Glutamatergic neuron (in vitro differentiated cells): ENCODE measurements around the gene MND1. TPM values are rescaled to one million over a fixed set of nuclear protein-coding genes. Genes with fewer than 3 reads are reported as not detected.

ENCODE experiments used
- DNase-seq: peaks from one replicate; pipeline ENCODE4 v3.0.0; 2022
- H3K27ac Mint-ChIP-seq: one replicate; pipeline ENCODE4 v1.8.0; 2020; ENCODE audit warnings: mild to moderate bottlenecking, mixed read lengths, inconsistent platforms; ENCODE audit not compliant: unreplicated experiment
- H3K27me3 Mint-ChIP-seq: one replicate; pipeline ENCODE4 v1.8.0; 2020; ENCODE audit warnings: mild to moderate bottlenecking, moderate library complexity, mixed read lengths, inconsistent platforms; ENCODE audit not compliant: unreplicated experiment
- H3K36me3 Mint-ChIP-seq: one replicate; pipeline ENCODE4 v1.8.0; 2020; ENCODE audit warnings: mild to moderate bottlenecking, mixed read lengths, inconsistent platforms; ENCODE audit not compliant: unreplicated experiment
- H3K4me1 Mint-ChIP-seq: one replicate; pipeline ENCODE4 v1.8.0; 2020; ENCODE audit warnings: mild to moderate bottlenecking, low read depth, mixed read lengths, inconsistent platforms; ENCODE audit not compliant: unreplicated experiment
- H3K4me3 Mint-ChIP-seq: one replicate; pipeline ENCODE4 v1.8.0; 2020; ENCODE audit warnings: mild to moderate bottlenecking, mixed read lengths, inconsistent platforms; ENCODE audit not compliant: unreplicated experiment
- H3K9me3 Mint-ChIP-seq: one replicate; pipeline ENCODE4 v1.8.0; 2020; ENCODE audit warnings: mild to moderate bottlenecking, moderate library complexity, mixed read lengths, inconsistent platforms; ENCODE audit not compliant: unreplicated experiment
- total RNA-seq: library from RNA; stranded (reverse); fragmentation: NEBNext Ultra II Directional; extraction: Animal tissue kit (Norgen Biotek cat#: 25700); gene quantifications from one replicate; pipeline ENCODE4 v1.2.1, GENCODE V29; 2021; ENCODE audit not compliant: unreplicated experiment
- TF ChIP-seq, protein P1 (sequence below): fragments of 200-600 bp; sonication (generic); IDR thresholded peaks from one replicate; pipeline ENCODE4 v1.5.0; 2021; ENCODE audit not compliant: partially characterized antibody, unreplicated experiment

Gene MND1
- total RNA-seq, 1 donor from 2014 or later = 2.0 TPM

DNA sequence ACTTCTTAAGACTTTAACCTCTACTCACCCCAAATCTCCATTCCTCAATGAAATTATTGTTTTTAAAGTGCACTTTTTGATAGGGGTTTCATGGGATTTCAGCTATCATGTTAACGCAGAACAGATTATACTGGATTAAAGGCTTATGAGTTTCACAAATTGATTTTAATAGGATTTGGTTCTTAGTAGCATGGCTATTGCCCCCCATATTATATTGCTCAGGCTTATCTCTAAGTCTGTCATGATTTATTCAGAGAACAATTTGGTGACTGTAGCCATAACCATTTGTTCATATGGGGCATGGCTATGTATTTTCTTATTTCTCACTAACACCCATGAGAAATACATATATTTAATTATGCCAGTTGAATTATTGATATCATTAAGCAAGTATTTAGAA is 57.0 kb downstream of the MND1 start:
- no peak for DNase-seq
- TF ChIP-seq, protein P1, sequence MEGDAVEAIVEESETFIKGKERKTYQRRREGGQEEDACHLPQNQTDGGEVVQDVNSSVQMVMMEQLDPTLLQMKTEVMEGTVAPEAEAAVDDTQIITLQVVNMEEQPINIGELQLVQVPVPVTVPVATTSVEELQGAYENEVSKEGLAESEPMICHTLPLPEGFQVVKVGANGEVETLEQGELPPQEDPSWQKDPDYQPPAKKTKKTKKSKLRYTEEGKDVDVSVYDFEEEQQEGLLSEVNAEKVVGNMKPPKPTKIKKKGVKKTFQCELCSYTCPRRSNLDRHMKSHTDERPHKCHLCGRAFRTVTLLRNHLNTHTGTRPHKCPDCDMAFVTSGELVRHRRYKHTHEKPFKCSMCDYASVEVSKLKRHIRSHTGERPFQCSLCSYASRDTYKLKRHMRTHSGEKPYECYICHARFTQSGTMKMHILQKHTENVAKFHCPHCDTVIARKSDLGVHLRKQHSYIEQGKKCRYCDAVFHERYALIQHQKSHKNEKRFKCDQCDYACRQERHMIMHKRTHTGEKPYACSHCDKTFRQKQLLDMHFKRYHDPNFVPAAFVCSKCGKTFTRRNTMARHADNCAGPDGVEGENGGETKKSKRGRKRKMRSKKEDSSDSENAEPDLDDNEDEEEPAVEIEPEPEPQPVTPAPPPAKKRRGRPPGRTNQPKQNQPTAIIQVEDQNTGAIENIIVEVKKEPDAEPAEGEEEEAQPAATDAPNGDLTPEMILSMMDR = no peak
- no peak overlapping the region for H3K4me3 Mint-ChIP-seq
- peaks cover 2% of the 10 kb centered on the region for H3K27me3 Mint-ChIP-seq
- no peak overlapping the region for H3K27ac Mint-ChIP-seq
- H3K4me1 Mint-ChIP-seq = no peaks in the 10 kb centered on the region
- no peaks in the 10 kb centered on the region for H3K9me3 Mint-ChIP-seq
- peaks cover 2% of the 10 kb centered on the region for H3K36me3 Mint-ChIP-seq

DNA sequence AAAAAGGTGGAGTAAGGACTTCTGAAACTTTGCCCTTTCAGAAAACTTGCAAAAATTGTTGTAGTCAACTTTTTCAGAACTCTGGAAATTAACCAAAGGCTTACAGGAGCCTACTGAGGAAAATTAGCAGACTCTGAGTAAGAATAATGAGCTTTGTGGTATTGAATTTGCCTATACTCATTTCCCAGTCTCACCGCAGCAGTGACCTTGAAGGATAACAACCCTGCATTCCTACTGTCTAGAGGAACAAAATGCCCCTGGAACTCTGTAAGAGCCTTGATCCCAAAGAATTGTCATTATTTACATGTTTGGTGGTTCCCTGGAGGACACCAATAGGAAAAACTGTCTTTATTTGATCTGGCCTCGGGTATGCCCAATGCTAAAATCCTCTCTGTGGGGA is 57.9 kb downstream of the MND1 start:
- peaks cover 2% of the 10 kb centered on the region for H3K27me3 Mint-ChIP-seq
- DNase-seq = no peak
- H3K36me3 Mint-ChIP-seq = peaks cover 4% of the 10 kb centered on the region
- TF ChIP-seq, protein P1 = no peak
- no peak overlapping the region for H3K27ac Mint-ChIP-seq
- no peaks in the 10 kb centered on the region for H3K4me1 Mint-ChIP-seq
- H3K9me3 Mint-ChIP-seq = peaks cover under 1% of the 10 kb centered on the region
- no peak overlapping the region for H3K4me3 Mint-ChIP-seq

DNA sequence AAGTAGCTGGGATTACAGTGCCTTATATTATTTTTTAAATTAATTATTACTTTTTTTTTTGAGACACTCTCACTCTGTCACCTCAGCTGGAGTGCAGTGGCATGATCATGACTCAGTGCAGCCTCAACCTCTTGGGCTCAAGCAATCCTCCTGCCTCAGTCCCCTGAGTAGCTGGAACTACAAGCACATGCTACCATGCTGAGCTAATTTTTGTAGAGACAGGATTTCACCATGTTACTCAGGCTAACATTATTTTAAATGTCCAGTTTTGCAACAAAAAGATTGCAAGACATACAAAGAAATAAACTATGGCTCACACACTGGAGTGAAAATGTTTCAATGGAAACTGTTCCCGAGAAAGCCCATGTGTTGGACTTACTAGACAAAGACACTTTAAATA is 59.2 kb downstream of the MND1 start:
- Mint-ChIP-seq H3K36me3 (peaks cover 8% of the 10 kb centered on the region), H3K4me3 (no peak overlapping the region), H3K9me3 (peaks cover 3% of the 10 kb centered on the region), H3K4me1 (no peaks in the 10 kb centered on the region), H3K27me3 (no peaks in the 10 kb centered on the region), H3K27ac (no peak overlapping the region)
- no peak for DNase-seq
- TF ChIP-seq, protein P1 = no peak

DNA sequence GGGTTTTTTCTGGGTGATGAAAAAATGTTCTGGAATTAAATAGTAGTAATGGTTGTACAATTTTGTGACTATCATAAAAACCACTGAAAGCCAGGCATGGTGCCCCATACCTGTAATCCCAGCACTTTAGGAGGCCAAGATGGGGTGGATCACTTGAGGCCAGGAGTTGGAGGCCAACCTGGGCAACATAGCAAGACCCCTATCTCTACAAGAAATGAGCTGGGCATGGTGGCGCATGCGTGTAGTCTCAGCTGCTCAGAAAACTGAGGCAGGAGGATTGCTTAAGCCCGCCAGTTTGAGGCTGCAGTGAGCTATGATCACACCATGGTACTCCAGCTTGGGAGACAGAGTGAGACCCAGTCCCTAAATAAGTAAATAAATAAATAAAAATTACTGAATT is 63.4 kb downstream of the MND1 start:
- TF ChIP-seq, protein P1 = no peak
- peaks cover 6% of the 10 kb centered on the region for H3K4me1 Mint-ChIP-seq
- H3K36me3 Mint-ChIP-seq = peaks cover 8% of the 10 kb centered on the region
- H3K27ac Mint-ChIP-seq = no peak overlapping the region
- no peak overlapping the region for H3K4me3 Mint-ChIP-seq
- DNase-seq = no peak
- H3K9me3 Mint-ChIP-seq = peaks cover 3% of the 10 kb centered on the region
- H3K27me3 Mint-ChIP-seq = no peaks in the 10 kb centered on the region

DNA sequence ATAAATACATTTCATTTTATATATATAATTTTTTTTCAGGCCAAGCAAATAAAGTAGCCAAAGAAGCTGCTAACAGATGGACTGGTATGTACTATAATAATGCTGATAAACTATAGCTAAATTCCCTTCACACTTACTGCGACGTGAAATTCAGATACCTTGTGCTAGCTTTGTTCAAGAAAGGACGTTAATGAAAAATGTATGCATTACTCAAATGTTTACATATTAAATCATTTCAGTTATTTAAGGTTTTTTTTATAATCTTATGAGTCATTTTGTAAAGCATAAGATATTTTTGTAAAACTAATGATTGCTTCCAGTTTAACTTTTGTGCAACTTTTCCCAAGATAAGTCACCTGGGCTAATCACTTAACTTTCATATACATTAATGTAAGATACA is 64.4 kb downstream of the MND1 start:
- H3K27me3 Mint-ChIP-seq = no peaks in the 10 kb centered on the region
- H3K4me3 Mint-ChIP-seq = no peak overlapping the region
- no peak for DNase-seq
- H3K36me3 Mint-ChIP-seq = peaks cover 8% of the 10 kb centered on the region
- H3K27ac Mint-ChIP-seq = no peak overlapping the region
- TF ChIP-seq, protein P1 = no peak
- peaks cover 3% of the 10 kb centered on the region for H3K9me3 Mint-ChIP-seq
- peaks cover 10% of the 10 kb centered on the region for H3K4me1 Mint-ChIP-seq
